DMS79 treated with DMSO at 0.1 percent for 48 hours (cell line): Measurements from ENCODE around the gene CCT6B.
A peak's percentile ranks its signal among the peaks of the same experiment; 100 is the strongest.
"Not testable (repeated sequence)": the region's sequence is repeated elsewhere in the genome, so short reads cannot be mapped to it uniquely, and the experiment has no call there.

ENCODE experiments used
- DNase-seq: peaks from one replicate; lab custom pipeline; 2025; lab: John Stamatoyannopoulos, UW

The CCT6B gene, protein sequence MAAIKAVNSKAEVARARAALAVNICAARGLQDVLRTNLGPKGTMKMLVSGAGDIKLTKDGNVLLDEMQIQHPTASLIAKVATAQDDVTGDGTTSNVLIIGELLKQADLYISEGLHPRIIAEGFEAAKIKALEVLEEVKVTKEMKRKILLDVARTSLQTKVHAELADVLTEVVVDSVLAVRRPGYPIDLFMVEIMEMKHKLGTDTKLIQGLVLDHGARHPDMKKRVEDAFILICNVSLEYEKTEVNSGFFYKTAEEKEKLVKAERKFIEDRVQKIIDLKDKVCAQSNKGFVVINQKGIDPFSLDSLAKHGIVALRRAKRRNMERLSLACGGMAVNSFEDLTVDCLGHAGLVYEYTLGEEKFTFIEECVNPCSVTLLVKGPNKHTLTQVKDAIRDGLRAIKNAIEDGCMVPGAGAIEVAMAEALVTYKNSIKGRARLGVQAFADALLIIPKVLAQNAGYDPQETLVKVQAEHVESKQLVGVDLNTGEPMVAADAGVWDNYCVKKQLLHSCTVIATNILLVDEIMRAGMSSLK

DNA sequence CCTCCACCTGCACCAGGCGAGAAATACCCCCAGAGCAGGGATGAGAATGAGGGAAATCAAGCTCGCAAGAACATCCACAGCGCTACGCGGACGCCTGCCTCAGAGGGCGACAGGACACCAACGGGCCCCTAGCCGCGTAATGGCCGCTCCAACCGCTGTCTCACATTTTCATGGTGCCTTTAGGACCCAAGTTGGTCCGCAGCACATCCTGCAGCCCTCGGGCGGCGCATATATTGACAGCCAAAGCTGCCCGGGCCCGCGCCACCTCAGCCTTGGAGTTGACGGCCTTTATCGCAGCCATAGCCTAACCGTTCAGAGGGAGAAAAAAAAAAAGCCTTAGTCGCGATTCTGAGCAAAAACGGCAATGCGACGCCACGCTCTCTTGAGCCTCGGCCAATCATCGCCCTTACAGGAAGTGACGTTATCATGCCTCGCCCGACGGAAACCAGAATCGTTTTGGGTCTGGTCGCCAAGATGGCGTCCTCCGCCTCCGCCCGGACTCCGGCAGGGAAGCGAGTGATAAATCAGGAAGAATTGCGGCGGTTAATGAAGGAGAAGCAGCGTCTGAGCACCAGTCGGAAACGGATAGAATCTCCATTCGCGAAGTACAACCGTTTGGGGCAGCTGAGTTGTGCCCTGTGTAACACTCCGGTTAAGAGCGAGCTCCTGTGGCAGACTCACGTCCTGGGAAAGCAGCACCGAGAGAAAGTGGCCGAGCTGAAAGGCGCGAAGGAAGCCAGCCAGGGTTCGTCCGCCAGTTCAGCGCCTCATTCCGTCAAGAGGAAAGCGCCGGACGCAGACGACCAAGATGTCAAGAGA lies at the start of gene CCT6B, which contains the start of gene ZNF830:
CCT6B (minus strand) TSS at position 368 of the 819 bp plus-strand sequence; CDS start at position 301, 67 bp downstream.
ZNF830 (plus strand) TSS at position 448 of the 819 bp plus-strand sequence; CDS start at position 475, 27 bp downstream.
- DNase-seq, result peak; percentile 89

DNA sequence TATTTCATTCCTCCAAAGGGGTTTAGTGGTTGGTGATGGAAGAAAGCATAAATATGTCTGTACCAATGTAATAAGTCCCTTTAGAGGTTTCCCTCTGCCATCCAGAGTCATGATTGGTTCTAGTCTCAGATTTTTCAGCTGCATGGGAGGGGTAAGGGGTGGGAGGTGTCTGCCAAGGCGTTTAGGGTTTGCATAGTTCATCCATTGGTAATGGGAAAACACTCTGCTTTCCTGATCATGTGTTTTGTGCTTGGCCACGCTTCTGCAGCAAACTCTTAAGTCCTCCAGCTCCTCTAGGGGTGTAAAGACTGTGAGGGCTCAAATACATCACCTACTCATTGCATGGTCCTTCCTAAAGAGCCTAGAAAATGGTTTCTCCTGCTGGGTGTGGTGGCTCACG lies 48.8 kb upstream of the CCT6B start:
- DNase-seq, result no peak

DNA sequence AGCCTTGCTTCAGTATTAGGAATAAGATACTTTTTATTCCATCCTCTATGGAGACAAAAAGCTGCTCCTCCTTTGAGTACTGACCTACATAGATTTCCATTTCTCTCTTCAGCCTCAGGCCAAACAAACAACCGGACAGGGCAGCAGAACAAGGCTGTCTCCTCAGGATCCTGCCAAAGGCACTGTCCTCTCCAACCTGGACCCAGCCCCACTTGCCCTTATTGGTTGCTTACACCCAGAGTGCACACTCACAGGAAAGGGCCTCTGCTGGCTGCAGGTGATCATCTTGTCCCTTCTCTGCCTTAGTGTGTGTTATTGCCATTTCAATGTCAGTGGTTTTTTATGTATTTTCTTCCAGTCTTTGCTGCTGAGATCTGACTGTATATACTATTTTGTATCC lies 45.7 kb upstream of the CCT6B start:
- DNase-seq, result no peak

DNA sequence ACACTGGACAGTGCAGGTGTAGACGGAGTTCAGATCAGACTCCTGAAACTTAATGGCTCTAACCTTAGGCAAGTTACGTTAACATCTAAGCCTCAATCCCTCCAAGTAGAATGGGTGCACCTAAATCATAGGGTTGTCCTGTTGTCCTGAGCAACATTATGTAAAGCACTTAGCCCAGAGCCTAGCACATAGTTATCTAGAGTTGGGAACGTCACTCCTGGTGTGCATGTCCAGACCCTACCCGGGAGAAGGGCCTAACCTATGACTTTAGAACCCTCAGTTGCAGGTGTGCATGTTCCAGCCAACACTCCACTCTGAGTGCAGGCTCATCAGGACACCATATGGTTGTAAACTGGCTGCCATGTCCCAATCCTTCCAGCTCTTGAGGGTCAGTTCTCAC lies 45.1 kb upstream of the CCT6B start:
- no peak for DNase-seq

DNA sequence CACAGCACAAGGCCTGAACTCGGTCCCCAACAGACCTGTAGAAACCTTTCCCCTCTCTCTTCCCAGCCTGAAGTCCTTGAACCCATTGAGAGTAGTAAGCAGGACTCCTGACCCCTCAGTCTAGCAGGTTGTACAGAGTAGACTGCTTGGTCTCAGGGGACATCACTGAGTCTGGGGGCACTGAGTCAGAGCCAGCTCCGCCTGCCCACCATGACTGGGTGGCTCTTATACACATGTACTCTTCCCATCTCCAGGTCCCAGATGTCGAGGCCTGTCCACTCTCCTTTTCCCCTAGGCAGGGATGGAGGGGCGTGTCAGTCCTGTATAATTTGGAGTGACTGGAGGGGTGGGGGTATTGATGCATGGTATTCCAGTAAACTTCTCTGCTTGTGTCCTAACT lies 42.5 kb upstream of the CCT6B start:
- DNase-seq, result no peak

DNA sequence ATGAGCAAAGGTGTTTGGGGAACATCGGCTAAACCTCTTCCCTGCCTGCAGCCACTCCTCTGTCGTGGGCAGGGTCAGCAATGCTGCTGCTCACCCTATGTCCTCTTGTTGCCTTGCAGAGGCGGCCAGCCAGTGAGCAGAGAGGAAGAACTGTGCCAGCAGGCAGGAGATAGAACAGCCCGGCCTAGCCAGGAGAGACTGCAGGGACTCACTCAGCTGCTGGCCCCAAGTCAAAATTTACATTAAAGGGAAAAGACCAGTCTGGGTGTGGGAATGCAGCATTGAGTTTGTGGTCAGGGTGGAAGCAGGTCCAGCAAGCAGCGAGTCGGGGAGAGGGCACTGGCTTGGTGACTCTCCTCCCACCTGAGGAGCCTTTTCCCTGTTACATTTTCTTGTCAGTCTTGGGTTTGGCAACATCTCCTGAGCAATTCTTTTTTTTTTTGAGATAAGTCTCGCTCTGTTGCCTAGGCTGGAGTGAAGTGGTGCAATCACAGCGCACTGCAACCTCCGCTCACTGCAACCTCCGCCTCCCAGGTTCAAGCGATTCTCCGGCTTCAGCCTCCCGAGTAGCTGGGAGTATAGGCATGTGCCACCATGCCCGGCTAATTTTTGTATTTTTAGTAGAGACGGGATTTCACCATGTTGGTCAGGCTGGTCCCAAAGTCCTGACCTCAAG lies 41.8 kb upstream of the CCT6B start:
- DNase-seq, result no peak

DNA sequence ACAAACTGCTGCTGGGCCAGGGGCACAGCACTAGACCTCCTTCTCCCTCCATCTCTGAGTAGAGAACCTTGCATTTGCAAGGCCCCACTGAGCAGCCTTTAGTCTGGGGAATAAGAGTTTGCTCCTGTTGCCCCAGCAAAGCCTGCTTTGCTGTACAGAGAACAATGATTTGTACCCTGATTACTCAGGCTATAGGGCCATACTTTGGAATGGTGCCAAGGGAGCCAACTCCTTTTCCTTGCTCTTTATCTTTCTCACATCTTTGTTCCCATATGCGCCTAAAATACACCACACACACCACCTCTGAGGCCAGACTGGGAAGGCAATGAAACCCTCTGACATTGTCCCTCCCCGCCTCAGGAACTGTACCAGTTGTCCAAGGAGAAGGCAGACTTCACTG lies 40.3 kb upstream of the CCT6B start:
- no peak for DNase-seq

DNA sequence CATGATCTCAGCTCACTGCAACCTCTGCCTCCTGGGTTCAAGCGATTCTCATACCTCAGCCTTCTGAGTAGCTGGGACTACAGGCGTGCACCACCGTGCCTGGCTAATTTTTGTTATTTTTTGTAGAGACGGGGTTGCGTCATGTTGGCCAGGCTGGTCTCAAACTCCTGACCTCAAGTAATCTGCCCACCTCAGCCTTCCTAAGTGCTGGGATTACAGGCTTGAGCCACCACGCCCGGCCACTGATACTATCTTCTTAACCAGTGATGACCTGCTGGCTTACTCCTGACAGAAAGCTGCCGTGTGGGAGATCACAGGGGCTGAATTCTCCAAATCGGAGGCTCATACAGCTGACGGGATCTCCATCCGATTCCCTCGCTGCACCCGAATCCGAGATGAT lies 39.7 kb upstream of the CCT6B start:
- not testable (repeated sequence) for DNase-seq

DNA sequence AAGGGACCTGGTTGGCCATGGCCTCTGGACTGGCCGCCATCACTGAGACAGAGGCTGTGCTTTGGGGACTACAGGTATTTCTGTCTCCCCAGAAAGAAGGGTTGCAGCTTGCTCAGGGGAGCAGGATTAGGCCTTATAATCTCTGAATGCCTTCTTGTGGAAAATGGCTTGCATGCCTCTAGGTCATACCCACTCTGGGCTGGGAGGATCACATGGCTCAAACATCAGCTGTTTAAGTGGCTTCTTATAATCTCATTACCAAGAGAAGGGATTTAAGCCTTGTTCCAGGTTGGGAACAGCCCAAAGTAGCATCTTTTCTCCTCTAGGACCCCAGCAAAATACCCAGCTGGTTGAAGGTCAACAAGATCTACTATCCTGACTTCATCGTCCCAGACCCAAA lies 38.2 kb upstream of the CCT6B start:
- DNase-seq, result no peak

DNA sequence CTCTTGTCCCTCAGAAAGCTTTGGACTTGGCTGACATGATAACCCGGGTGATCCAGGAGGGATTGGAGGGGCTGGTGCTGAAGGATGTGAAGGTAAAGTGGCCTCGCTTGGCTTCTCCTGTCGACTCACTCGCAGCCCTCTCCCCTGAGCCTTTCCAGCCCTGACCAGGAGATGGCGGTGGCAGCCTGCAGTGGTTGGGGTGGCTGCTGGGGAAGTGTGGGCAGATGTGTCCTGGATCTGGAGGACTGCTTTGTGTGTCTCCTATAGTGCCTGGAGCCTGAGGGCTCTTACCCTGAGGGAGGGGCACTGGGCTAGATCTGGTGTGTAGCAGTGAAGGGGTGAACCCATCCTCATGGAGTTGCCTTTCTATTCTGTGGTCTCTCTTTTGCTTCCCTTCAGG lies 36.9 kb upstream of the CCT6B start:
- DNase-seq, result peak; percentile 46

DNA sequence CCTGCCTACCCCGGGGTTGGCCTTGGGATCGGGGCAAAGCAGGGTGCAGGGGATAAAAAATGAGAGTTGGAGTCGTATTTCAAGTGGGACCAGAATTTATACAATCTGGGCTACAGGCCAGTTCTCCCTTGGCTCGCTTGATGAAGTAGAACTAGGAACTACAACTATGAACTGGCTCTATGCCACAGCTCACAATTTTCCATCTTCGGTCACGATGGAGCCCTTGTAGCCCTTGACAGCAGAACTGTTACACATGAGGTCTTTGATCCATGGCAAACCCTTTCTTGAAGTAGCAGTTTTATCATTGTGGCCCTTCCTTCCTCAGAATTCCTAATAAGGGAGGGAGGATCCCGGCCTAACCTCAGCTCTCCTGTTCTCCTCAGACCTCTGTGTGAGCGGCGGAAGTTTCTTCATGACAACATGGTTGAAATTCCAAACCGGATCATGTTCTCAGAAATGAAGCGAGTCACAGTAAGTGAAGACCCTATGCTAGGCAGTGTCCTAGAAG lies 36.1 kb upstream of the CCT6B start:
- DNase-seq, result peak; percentile 96

DNA sequence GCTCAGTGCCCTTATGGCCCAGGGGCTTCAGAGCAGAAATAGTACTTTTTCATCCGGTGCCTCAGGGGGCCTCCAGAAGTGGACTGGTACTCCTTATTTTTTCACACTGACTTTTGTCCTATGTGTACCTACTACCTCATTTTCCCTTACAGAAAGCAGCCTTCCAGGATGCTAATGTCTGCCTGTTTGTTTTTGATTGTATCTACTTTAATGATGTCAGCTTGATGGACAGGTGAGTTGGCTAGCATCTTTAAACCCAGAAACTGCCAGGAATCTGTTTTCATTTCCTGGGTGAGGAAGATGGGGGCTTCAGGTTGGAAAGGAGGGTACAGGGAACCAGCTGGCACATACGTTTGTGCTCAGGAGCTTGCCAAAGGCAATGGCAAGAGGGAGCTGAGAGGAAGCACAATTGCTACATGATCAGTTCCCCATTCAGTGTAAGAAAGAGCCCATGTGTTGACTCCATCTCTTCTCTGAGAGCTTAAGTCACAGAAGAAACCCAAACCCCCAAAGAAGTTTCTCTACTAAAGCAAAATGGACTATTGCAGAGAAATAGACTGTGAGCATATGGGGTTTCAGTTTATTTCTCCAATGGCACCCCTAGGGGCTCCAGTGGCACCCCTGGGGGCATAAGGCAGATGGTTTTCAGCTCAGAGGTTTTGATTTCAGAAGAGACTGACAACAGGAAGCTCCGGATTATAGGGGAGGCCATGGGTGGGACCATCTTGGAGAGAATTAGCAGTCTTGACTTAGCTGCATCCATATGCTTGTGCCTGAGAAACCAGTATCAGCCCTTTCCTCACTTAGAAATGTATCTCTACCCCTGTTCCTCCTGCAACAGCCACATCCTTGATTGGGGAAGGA lies 35.4 kb upstream of the CCT6B start:
- DNase-seq, result no peak

DNA sequence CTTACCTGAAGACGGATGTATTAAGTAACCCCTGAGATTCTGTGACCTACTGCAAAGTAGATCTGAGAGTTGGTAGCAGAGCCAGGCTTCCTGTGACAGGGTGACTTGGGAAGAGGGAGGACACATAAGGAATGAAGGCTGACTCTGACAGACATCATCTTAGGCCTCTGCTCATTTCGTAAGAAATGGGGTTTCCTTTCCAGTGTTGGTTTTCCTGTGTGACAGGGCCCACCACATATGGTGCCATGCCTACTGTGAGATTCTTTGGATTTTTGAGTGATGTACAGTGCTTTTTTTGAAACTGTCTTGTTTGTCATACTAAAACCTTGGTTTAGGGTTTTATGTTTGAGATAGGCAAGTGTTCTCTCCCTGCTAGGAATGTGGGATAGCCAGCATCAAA lies 31.8 kb upstream of the CCT6B start:
- no peak for DNase-seq

DNA sequence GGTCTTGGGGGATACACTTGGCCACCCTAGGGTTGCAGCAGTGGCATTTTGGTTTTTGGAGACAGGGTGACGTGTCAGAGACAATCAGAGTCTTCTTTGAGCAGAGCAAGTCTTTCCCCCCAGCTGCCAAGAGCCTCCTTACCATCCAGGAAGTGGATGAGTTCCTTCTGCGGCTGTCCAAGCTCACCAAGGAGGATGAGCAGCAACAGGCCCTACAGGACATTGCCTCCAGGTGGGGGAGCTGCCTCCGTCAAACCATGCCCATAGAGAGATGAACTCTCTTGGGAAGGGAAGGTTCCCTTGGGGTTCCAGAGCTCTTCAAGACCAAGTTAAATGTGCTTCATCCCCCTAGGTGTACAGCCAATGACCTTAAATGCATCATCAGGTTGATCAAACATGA lies 30.3 kb upstream of the CCT6B start:
- DNase-seq, result no peak

DNA sequence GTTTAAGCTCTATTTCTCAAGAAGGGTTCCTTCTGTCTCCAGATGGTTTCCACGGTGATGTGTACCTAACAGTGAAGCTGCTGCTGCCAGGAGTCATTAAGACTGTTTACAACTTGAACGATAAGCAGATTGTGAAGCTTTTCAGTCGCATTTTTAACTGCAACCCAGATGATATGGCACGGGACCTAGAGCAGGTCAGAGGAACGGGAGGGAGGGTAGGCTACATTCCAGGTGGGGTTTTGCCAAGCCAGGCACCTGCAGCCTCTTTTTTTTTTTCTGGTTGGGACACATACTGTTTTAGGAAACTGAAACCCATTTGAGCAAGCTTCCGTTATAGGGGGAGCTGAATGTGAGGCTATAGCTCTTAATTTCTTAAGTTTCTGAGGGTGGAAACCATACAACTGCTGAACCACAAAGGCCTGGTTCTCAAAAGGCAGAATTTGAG lies 29.7 kb upstream of the CCT6B start:
- peak; percentile 33 for DNase-seq

DNA sequence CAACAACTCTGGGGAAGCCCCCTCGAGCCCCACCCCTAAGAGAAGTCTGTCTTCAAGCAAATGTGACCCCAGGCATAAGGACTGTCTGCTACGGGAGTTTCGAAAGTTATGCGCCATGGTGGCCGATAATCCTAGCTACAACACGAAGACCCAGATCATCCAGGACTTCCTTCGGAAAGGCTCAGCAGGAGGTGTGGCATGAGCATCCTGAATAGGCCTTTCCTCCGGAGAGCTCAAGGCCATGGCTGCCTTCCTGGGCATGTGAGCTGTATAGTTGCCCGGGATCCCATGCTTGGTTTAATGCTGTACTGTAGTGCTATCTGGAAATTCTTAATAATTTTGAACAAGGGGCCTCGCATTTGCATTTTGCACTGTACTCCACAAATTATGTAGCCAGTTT lies 28.2 kb upstream of the CCT6B start:
- DNase-seq, result no peak

DNA sequence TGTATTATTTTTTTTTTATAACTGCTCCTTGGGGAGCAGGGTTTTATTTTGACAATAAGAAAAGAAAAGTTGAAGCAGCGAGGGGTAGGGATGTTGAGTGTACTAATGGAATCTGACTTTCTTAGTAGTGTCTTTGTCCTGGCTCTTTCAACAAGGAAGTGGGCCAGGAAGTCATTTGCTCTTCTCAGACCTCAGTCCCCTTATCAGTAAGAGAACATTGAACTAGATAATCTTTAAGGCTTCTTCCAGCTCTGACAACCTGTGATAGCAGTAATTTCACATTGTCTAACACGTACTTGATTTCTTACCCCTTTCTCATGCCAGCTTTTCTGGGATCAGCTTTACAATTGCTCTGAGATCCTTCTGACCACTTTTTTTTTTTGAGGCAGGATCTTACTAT lies 27.4 kb upstream of the CCT6B start:
- no peak for DNase-seq

DNA sequence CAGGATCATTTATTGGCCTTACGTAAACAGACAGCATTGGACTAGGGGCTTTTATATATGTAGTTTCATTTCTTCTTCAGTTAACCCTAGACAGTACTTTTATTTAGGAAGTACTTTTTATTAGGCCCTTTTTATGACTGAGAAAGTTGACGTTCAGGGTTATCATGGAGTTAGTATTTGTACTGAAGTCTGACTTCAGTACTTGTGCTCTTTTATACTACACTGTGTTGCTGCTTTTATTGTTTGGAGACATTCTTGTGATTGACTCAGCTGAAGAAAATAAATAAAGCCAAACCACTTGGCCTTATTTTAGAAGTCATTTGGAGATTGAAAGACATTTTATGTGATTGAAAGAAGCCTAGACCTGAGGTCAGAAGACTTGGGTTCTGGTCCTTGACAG lies 26.0 kb upstream of the CCT6B start:
- no peak for DNase-seq

DNA sequence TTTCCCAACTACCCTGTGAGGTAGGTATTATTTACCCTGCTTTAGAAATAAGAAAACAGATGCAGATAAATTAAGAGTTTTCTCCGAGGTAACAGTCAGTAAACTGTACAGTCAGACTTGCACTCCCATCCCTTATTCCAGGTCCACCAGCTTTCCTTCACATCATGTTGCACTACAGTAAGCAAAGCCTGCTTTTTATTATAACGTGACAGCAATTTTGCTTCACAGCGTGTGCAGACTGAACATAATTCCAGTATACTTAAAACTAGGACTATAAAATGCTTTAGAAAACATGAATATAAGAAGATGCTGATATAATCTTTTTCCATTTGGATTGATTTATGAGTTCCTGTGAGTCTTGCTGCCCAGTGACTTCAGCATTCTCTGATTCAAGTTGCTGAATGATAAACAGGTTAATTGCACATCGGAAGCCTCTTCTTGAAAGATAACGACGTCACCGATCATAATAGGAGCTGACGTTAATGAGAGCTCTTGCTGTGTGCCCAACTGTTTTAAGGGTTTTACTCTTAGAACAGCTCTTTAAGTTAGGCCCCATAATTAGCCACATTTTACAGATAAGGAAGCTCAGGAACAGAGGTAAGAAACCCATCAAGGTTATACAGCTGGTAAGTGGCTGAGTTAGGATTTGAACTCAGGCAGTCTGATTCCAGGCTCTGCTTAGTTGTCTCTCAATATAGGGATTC lies 20.4 kb upstream of the CCT6B start:
- DNase-seq, result peak; percentile 56
